Hematopoietic multipotent progenitor cell treated with erythropoietin and hydrocortisone succinate and interleukin-3 and kit ligand, for 17 days (in vitro differentiated cells): ENCODE results near the gene RNASEH2A.

ENCODE experiments used
- DNase-seq: peaks from one replicate; pipeline ENCODE4 v3.0.0-alpha.2; 2015; ENCODE audit warnings: low spot score

Gene RNASEH2A

GRCh38 chr19:12806242-12807081 lies at the start of gene RNASEH2A:
Gene RNASEH2A (plus strand): TSS chr19:12806584. CDS start chr19:12806674, 90 bp downstream.
- DNase-seq, result peak; percentile 84

DNA sequence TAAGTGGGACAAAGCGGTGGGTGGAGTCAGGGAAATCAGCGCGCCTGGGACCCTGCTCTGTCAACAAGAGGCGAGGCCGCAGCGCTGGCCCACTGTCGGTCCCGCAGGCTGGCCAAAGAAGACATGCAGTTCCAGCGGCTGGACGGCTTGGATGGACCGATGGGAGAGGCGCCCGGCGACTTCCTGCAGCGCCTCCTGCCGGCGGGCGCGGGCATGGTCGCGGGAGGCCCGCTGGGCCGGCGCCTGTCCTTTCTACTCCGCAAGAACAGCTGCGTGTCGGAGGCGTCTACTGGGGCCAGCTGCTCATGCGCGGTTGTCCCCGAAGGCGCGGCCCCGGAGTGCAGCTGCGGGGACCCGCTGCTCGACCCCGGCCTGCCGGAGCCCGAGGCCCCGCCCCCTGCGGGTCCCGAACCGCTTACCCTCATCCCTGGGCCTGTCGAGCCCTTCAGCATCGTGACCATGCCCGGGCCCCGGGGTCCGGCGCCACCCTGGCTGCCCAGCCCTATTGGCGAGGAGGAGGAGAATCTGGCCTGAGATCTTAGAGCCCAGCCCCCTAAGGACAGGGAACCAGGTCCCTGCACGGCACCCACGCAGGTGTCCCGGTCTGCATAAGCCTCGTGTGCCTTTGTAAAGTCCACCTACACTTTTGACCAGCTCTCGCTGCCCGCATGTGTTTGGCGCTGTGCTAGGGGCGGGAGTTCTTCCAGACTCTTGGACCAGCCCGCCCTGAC lies 48.7 kb upstream of the RNASEH2A start:
- DNase-seq, result peak; percentile 75

DNA sequence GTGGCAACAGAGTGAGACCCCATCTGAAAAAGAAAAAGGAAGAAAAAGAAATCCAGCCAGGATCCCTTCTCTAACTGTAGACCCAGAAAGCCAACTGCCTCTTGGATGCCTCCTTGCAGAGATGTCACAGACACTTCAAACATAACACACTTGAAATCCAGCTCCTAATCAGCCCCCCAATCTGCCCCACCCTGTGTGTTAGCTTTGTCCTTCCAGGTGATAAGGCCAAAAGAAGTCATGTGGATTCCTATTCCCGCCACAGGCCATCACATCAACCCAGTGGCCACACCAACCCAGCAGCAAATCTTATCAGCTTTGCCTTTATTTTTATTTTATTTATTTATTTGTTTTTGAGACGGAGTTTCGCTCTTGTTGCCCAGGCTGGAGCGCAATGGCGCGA lies 46.7 kb upstream of the RNASEH2A start:
- DNase-seq, result no peak

GRCh38 chr19:12763100-12763499 lies 43.3 kb upstream of the RNASEH2A start:
- DNase-seq, result no peak

GRCh38 chr19:12764698-12765097 lies 41.7 kb upstream of the RNASEH2A start:
- DNase-seq, result no peak

DNA sequence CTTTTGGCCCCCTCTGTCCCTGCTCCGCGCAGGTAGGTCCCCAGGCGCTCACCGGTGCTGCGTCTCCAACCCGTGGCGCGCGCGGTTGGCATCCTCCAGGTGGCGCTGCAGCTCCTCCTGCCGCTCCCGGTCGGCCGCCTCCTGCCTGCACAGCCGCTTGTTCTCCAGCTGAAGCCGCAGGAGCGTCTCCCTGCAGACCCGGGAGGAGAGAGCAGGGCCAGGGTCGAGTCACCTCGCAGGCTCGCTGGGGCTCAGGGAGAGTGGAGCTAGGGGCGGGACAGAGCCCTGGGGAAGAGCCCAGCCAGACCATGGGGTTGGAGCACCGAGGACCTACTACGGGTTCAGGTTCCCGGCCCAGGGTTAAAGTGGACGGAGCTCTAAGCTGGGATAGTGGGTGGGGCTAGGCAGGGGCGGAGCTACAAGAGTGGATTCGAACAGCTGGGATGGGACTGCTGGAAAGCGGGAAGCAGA lies 40.3 kb upstream of the RNASEH2A start:
- DNase-seq, result no peak

DNA sequence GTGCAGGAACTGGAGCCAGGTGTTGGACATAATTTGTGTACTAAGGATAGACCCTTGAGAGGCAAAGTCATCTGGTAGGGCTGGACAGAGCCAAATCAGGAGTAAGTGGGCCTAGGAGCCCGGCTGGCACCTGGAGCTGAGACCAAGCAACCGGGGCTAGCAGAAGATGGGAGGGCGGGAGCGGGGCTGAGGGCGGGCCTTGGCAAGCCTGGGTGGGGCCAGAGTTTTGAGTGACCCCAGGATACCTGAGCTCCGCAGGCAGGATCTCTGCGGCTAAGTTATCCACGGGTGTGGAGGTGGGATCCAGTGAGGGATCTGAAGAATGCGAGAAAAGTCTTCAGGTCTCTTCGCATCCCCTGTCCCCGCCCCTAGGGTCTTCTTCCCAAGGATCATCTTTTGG lies 39.2 kb upstream of the RNASEH2A start:
- DNase-seq, result no peak

GRCh38 chr19:12767666-12768065 lies 38.7 kb upstream of the RNASEH2A start:
- DNase-seq, result no peak

DNA sequence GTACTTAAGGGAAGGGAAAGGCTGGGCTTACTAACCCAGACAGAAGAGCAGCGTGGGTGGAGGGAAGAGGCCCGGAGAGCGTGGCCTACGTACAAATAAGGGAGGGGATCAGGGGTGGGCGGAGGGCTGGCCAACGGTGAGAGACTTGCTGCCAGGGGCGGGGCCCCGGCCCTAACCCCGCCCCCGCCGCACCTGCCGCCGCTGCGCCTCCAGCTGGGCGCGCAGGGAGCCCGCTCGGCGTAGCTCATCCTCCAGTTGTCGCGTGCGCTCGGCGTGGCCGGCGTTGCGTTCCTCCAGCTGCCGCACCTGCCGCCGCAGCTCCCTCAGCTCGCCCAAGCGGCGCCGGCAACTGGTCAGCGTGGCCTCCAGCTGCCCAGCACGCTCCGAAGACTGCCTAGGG lies 36.7 kb upstream of the RNASEH2A start:
- no peak for DNase-seq

- DNase-seq, result no peak
Observed at GRCh38 chr19:12770922-12771321, 35.5 kb upstream of the RNASEH2A start.

DNA sequence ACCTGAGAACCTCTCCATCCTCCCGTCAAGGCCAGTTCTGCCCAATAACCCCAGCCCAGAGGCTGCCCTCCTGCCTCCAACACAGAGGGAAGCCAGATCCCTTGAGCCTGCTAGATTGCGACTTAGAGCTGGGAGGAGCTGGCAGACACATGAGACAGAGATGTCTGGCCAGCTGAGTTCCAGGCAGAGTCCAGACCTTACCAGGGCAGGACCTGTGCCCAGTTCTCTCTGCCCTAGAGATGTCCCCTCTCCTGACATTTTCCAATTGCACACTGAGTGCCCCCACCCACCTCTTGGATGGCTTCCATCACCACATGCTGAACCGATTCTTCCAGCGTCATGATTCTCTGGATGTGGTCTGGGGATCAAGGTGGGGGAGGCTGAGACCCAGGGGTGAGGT lies 34.1 kb upstream of the RNASEH2A start:
- no peak for DNase-seq

GRCh38 chr19:12773571-12773970 lies 32.8 kb upstream of the RNASEH2A start:
- no peak for DNase-seq

GRCh38 chr19:12774588-12775555 lies 31.5 kb upstream of the RNASEH2A start, which contains the start of gene HOOK2:
Gene HOOK2 (minus strand): TSS chr19:12775552. CDS start chr19:12775449, 103 bp downstream.
- DNase-seq, result peak; percentile 72

DNA sequence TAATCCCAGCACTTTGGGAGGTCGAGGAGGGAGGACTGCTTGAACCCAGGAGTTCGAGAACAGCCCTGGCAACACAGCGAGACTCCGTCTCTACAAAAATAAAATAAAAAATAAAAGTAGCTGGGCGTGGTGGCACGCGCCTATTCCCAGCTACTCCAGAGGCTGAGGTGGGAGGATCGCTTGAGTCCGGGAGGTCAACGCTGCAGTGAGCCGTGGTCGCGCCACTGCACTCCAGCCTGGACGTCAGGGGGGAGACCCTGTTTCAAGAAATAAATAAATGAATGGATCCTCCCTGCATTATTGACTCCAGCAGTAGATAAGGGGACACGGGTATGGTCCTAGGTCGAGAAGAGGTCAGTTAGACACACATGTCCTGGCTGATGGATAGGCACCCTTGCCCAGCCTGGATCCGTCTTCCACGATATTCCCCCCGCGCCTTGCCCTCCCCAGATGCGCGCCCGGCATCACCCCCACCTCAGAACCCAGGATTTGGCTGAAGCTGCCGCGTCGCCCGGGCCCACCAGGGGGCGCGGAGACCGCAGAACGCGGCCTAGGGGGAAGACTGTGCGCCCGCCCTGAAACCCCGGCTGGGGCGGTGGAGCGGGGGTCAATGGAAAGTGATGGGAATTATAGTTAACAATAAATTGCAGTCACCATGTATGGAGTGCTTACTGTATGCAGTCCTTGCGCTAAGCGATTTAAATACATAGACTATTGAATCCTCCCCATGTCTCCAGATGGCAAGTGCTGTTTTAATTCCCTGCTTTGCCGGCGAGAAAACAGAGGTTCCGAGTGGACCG lies 29.0 kb upstream of the RNASEH2A start:
- DNase-seq, result peak; percentile 82

DNA sequence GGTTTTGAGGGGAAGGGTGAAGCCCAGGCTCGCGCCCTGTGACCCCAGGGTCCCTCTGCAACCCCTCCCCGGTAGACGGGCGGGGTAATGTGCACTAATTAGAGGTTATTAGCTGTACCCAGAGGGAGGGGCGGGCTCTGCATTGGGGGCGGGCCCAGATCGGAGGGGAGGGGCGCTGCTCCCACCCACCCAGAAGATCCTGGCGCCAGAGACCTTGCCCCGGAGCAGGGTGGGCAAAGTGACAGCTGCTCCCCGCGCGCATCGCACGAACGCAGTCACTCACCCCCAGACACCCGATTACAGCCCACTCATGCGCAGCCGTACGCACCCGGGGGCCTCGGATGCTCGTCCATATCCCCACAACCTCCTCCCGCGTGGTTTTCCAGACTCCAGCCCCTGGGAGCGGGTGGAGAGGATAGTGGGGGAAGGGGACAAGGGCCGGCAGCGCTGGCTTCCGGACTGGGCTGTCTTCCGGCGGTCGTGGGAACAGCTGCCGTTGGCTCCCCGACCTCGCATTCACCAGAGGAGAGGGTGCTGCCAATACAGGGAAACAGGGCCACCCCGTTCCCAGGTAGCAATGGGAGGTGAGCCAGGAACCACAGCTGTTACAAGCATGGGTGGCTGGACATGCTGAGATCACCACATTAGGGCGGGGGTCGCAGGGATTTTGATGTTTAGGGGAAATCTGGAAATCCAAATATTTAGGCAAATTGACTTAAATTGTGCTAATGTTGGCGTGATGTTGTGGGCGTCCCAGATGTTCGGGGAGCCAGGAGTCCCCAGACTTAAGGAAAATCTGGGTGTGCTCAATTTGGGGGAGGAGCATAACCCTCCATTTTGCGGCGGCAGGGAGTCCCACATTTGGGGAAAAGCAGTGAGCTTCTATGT lies 28.1 kb upstream of the RNASEH2A start:
- peak; percentile 10 for DNase-seq

DNA sequence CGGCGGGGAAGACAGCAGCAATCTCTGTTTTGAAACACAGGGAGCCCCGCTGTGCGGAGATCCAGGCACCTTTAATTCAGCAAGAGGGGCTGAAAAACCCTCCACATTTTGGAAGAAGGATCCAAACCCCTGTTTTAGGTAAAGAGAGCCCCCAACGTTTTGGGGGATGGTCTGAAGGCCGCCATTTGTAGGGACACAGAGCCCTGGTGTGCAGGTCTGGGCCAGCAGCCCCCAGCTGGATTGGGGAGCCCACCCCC lies 27.6 kb upstream of the RNASEH2A start:
- no peak for DNase-seq

DNA sequence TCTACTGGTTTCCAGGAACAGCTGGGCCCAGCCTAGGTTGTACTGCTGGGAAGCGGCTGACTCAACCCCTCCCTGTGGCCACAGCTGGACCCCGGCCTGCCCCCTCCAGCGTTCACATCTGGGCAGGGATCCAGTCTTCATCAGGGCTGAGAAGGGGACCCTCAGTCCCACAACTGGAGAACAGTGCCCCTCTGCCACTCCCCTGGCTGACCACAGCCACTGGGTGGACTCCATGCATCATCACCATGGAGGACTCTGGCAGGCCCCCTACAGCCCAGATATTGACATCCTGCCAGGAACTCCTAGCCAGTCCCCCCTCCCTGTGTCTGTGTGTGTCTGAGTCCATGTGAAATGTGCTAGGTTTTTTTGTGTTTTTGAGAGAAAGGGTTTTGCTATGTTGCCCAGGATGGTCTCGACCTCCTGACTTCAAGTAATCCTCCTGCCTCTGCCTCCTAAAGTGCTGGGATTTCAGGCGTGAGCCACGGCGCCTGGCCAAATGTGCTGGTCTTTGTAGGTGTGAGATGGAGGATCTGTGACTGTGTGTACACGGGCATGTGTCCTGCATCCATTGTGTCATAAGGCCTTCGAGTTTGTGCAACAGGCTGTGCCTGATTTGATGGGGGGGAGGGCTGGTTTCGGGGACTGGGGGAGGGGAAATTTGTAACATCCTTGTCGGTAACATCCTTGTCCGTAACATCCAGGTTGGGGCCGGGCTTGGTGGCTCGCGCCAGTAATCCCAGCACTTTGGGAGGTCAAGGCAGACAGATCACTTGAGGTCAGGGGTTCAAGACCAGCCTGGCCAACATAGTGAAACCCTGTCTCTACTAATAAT lies 27.0 kb upstream of the RNASEH2A start:
- peak; percentile 48 for DNase-seq

DNA sequence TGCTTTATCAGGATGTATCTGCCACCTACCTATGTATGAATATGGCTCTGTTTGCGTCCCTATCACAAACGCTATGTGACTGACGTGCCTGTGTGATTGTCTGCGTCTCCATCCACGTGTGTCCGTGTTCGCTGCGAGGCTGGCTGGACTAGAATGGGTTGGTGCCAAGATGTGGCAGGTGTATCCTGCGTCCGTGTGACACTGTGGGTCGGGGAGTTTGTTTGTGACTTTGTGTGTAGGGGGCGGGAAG lies 24.3 kb upstream of the RNASEH2A start:
- DNase-seq, result no peak

DNA sequence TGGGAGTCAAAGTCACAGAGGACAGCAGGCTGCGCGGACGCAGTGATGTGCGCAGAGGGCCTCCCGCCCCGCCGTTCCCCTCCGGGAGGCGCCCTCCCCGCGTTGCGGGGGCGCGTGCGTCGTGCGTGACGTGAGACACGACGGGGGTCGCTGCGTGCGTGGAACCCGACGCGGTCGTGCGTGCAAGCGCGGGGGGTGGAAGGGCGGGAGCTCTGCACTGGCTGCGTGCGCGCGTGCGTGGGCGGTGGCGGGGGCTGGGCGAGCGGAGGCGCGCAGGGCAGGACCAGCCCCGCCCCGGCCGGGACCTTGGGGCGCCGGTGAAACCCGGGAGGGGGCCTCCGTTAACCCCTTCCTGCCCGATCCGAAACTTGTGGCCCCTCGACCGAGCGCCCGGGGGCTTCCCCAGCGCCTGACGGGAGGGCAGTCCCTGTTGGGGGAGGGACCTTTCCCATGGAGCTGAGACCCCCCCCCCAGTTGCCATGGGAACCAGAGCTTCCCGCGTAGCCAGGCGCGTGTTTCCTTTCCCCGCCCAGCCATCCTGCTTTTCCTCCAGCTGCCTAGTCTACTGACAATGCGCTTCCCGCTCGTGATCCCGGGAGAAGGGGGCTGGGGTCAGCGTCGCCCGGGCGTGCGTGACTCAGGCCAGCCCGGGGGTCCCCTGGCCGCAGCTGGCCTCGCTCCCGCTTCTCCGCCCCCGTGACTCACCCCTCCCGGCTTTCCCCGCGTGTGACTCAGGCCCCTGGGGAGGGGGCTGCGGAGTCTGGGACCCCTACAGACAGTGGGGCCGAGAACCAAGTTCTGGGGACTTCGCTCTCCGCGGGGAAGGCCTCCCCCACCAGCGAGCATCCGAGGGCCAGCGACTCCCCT lies 23.7 kb upstream of the RNASEH2A start:
- DNase-seq, result peak; percentile 77
